Stimulated activated CD4-positive, alpha-beta T cell treated with anti-CD3 and anti-CD28 coated beads, Interleukin-12 subunit alpha, Interleukin-12 subunit beta, amount 100 ng/mL, for 4 hours (primary cell): ENCODE data around the gene LENG8.
"Not testable (repeated sequence)": the region's sequence is repeated elsewhere in the genome, so short reads cannot be mapped to it uniquely, and the experiment has no call there.

Experiments
- DNase-seq: peaks from one replicate; pipeline ENCODE4 v3.0.0-alpha.2; 2020

The LENG8 gene

GRCh38 chr19:54462655-54463530 lies 13.9 kb downstream of the LENG8 start:
- DNase-seq = peak; percentile 66

GRCh38 chr19:54463531-54464043 lies 14.6 kb downstream of the LENG8 start, which contains the start of gene LENG9:
TSS of gene LENG9 (minus strand) at chr19:54463778. CDS start at chr19:54463526, 252 bp downstream.
- DNase-seq = peak; percentile 93

GRCh38 chr19:54464044-54464629 lies 15.1 kb downstream of the LENG8 start:
- DNase-seq = peak; percentile 75

DNA sequence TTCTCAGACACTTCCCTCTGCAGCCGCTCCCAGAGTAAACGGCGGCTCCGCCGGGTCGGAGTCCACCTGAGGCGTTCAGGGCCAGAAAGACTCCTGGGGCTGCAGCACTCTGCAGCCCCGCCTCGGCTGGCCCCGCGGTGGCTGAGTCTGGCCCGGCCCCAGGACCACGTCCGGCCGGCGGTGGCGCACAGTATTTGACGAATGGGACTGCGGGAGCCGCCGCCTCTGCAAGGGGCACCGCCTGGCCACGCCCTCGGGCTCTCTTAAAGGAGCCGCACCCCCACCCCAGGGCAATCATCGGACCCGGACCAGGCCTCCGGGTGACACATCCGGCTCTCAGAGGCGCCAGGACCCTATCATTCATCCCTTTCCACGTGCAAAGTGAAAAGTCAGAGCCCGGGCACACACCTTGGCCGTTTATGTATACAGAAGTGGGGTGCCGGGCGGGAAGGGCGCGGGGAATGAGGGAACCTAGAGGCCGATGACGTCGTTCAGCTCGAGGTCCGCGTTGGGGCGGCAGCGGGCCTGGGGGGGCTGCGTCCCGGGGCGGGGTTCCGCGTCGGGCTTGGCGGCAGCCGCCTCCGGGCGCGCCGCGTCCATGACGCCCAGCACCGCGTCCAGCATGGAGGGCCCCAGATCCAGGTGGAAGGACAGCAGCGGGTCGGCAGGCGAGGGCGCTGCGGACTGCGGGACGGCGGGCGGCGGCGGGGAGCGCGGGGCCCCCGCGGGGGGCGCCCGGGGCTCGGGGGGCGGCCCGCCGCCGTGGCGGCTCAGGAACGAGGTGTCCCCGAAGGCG lies 15.8 kb downstream of the LENG8 start:
- DNase-seq = peak; percentile 73

GRCh38 chr19:54465426-54466109 lies 16.6 kb downstream of the LENG8 start:
- DNase-seq = no peak

DNA sequence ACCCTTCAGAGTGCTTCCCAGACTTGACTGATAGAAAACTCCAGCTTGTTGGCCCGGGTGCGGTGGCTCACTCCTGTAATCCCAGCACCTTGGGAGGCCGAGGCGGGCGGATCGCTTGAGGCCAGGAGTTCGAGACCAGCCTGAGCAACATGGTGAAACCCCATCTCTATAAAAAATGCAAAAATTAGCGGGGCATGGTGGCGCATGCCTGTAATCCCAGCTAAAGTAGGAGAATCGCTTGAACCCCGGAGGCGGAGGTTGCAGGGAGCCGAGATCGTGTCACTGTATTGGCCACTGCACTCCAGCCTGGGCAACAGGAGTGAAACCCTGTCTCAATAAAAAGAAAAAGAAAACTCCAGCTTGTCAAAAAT lies 17.1 kb downstream of the LENG8 start:
- DNase-seq = not testable (repeated sequence)

DNA sequence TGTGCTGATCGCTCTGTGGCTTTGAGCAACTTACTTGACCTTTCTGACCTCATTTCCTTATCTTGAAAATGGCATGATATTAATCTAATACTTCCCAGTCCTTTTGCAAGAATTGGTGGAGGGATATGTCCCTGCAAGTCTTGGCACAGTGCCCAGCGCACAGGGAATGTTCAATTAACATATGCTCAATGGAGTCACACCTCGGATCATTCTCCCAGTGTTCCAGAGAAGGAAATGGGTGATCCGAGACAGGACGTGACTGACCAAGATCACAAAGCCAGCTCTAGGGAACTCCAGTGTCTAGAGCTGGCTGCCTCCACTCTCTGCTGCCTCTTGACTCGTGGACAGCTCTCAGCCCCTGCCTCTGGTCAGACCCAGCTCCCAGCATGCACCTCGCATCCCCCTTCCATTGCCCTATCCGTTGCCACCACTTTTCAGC lies 20.5 kb downstream of the LENG8 start:
- DNase-seq = no peak

- no peak for DNase-seq
Measured at GRCh38 chr19:54470276-54470887, 21.4 kb downstream of the LENG8 start.

DNA sequence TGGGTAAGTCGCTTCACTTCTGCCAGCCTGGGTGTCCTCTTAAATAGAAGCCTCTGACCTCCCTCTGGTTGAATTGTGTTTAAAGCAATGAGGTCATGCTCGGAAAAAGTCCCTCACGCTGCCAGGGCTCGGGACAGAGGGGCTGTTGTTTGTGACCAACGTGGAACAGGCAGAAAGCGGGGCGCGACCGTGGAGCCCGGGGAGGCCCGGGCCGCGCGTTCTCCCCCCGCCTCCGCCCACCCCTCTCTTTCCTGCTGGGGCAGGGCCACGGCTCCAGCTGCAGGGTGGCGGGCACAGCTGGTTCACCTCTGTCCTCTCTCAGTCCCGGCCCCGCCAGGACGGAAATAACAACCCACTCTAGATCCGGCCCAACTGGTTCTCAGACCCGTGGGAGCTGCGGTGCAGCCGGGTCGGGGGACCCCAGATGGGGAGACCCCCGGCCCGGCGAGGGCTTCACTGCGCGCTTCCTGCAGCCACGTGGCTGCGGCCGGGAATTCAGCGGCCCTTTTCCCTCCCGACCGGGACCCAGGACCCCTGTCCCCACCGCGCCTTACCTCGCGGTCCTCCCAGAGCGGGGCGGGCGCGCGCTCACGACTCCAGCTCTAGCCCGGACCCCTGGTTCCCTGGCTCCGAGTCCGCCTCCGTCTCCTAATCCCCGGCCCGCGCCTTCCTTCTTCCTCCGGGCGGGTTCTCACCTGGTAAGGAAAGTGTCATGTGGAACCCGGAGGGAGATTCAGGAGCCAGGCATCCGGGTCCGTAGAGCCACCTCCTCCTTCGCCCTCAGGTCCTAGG lies 22.2 kb downstream of the LENG8 start:
- no peak for DNase-seq

GRCh38 chr19:54473071-54473891 lies 24.3 kb downstream of the LENG8 start, which contains the start of gene CDC42EP5:
TSS of gene CDC42EP5 (minus strand) at chr19:54473296. CDS start at chr19:54465547, 7,749 bp downstream.
- no peak for DNase-seq

GRCh38 chr19:54473892-54474372 lies 24.9 kb downstream of the LENG8 start:
- no peak for DNase-seq

- no peak for DNase-seq
Measured at GRCh38 chr19:54475706-54476105, 26.7 kb downstream of the LENG8 start.

- DNase-seq = no peak
Measured at GRCh38 chr19:54477650-54478049, 28.7 kb downstream of the LENG8 start.

- DNase-seq = no peak
Measured at GRCh38 chr19:54478677-54479266, 29.8 kb downstream of the LENG8 start.

- DNase-seq = no peak
Measured at GRCh38 chr19:54480051-54480450, 31.1 kb downstream of the LENG8 start.

DNA sequence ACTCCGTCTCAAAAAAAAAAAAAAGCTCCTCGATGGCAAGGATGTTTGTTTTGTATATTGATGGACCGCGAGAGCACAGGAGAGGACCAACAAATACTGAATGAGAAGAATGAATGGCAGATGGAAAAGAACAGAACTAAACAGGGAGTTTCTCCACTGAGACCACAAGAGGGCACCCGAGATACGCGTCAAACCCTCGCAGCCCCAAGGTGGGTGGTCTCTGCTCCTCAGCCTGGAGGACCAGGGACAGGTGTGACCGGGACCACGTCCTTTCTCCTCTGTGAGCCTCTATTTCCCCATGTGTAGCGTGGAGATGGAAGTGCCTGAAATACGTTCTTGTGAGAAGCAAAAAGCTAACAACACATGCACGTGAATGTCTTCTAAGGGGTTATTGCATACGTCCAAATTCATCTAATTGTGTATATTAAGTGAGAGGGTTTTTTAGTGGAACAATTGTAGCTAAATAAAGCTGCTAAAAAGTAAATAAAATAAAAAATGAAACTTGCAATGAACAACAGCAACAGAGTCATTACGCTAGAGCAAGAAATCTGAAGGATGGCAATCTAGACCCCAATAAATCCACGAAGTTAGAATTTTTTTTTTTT lies 32.4 kb downstream of the LENG8 start:
- no peak for DNase-seq

GRCh38 chr19:54482889-54483288 lies 33.9 kb downstream of the LENG8 start:
- DNase-seq = no peak

DNA sequence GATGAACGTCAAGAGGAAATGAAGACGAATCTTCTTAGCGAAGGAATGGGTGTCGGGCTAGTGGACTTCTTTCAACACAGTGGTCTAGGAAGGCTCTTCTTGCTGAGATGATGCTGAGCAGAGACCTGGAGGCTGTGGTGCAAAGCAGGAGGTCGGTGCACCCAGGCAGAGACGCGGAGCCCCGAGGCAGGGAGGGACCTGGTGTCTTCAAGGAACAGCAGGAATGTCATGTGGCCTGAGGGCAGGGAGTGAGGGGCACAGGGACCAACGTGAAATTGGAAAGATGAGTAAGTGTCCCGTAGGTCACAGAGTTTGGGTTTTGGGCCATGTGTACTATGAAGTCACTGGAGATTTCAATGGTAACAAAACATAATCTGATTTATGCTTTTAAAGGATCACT lies 35.5 kb downstream of the LENG8 start:
- no peak for DNase-seq

DNA sequence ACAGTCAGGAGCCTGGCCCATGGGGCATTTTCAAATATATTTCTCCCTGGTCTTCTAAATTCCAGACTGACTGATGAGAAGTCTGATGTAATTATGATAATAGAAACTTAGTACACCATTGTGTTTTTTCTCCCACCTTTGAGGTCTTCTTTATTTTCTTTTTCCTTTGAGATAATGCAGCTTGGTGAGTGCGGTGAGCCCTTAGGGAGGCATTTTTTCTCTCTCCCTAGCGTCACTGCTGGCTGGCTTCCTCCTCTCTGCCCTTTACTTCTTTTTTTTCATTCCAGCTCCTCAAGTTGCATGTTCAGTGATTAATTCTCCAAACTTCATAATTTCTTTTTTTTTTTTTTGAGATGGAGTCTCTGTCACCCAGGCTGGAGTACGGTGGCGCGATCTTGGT lies 36.9 kb downstream of the LENG8 start:
- no peak for DNase-seq
